ENCODE measurements around the gene ADGRL2.

Gene ADGRL2

GRCh38 chr1:81982523-81982922 is 181.8 kb downstream of the ADGRL2 start:
- DNase-seq (ENCODE audit: low spot score) = no peak

GRCh38 chr1:81989524-81989923 is 188.8 kb downstream of the ADGRL2 start:
- DNase-seq (ENCODE audit: low spot score) = no peak

- DNase-seq (ENCODE audit: low spot score) = no peak
Observed at GRCh38 chr1:81990241-81990640, 189.5 kb downstream of the ADGRL2 start.

- DNase-seq (ENCODE audit: low spot score) = no peak
Observed at GRCh38 chr1:81998165-81998564, 197.4 kb downstream of the ADGRL2 start.

- no peak for DNase-seq (ENCODE audit: low spot score)
Observed at GRCh38 chr1:81999364-81999763, 198.6 kb downstream of the ADGRL2 start.

- no peak for DNase-seq (ENCODE audit: low spot score)
Observed at GRCh38 chr1:82000221-82000620, 199.5 kb downstream of the ADGRL2 start.

GRCh38 chr1:82001345-82001744 is 200.6 kb downstream of the ADGRL2 start:
- DNase-seq (ENCODE audit: low spot score) = no peak

GRCh38 chr1:82007804-82008203 is 207.1 kb downstream of the ADGRL2 start:
- DNase-seq (ENCODE audit: low spot score) = no peak

GRCh38 chr1:82013702-82014101 is 213.0 kb downstream of the ADGRL2 start:
- DNase-seq (ENCODE audit: low spot score) = no peak

- DNase-seq (ENCODE audit: low spot score) = no peak
Observed at GRCh38 chr1:82015444-82015843, 214.7 kb downstream of the ADGRL2 start.

GRCh38 chr1:82018319-82018718 is 217.6 kb downstream of the ADGRL2 start:
- DNase-seq (ENCODE audit: low spot score) = no peak

GRCh38 chr1:82019508-82019907 is 218.8 kb downstream of the ADGRL2 start:
- no peak for DNase-seq (ENCODE audit: low spot score)

- no peak for DNase-seq (ENCODE audit: low spot score)
Observed at GRCh38 chr1:82030830-82031229, 230.1 kb downstream of the ADGRL2 start.

- no peak for DNase-seq (ENCODE audit: low spot score)
Observed at GRCh38 chr1:82032068-82032467, 231.3 kb downstream of the ADGRL2 start.

- DNase-seq (ENCODE audit: low spot score) = no peak
Observed at GRCh38 chr1:82034812-82035211, 234.1 kb downstream of the ADGRL2 start.
